Bronchial epithelial cell (primary cell): ENCODE results near the gene CELSR1. TPM values are rescaled to one million over a fixed set of nuclear protein-coding genes. Genes with fewer than 3 reads are reported as not detected.

Source experiments
- DNase-seq: peaks from one replicate; pipeline ENCODE4 v3.0.0-alpha.2; 2010; ENCODE audit warnings: low read depth
- FAIRE-seq: peaks from 2 replicates; lab custom pipeline; 2011; peaks lifted over from hg19 to GRCh38; lab: Jason Lieb, UNC
- H3K27me3 ChIP-seq: 2 replicates; pipeline ENCODE4 v1.5.1; 2011; ENCODE audit warnings: low read length; ENCODE audit not compliant: control insufficient read depth, insufficient read depth
- H3K36me3 ChIP-seq: 2 replicates; pipeline ENCODE4 v1.5.1; 2011; ENCODE audit warnings: low read length; ENCODE audit not compliant: control insufficient read depth, insufficient read depth
- H3K4me3 ChIP-seq: 2 replicates; pipeline ENCODE4 v1.5.1; 2011; ENCODE audit warnings: mild to moderate bottlenecking, low read depth, low read length, control low read depth
- CTCF ChIP-seq: IDR thresholded peaks from 2 replicates; pipeline ENCODE4 v1.5.1; 2011; ENCODE audit warnings: mild to moderate bottlenecking, moderate library complexity, low read length, control low read depth, inconsistent platforms; ENCODE audit not compliant: insufficient read depth, severe bottlenecking
- total RNA-seq: library from RNA; depleted of rRNA; stranded (reverse); fragments of >200 nt; gene quantifications from 2 replicates; pipeline ENCODE4 v1.2.1, GENCODE V29; 2014

The CELSR1 gene
- total RNA-seq, 1 donor from 2014 or later: 39.0 TPM

DNA sequence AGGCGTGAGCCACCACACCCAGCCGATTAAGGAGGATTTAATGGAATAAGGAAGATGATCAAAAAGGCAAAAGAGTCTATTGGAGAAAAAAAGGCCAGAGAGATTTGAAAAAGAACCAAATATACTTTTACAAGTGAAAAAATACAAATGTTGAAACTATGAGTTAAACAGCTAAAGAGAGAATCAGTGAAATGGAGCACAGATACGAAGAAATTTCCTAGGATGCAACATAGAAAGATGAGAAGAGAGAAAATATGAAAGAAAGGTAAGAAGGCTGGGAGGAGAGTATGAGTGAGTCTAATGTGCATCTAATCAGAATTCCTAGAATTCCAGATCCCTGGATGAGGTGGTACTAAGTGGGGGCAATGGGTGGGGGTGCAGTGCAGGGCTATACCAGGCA lies 19.4 kb upstream of the CELSR1 start:
- Histone ChIP-seq H3K27me3 (no peaks in the 10 kb centered on the region), H3K36me3 (no peaks in the 10 kb centered on the region), H3K4me3 (no peak overlapping the region)
- FAIRE-seq (no peak), DNase-seq (no peak)
- no peak for TF ChIP-seq CTCF

GRCh38 chr22:46553189-46553588 lies 15.8 kb upstream of the CELSR1 start:
- FAIRE-seq: no peak

DNA sequence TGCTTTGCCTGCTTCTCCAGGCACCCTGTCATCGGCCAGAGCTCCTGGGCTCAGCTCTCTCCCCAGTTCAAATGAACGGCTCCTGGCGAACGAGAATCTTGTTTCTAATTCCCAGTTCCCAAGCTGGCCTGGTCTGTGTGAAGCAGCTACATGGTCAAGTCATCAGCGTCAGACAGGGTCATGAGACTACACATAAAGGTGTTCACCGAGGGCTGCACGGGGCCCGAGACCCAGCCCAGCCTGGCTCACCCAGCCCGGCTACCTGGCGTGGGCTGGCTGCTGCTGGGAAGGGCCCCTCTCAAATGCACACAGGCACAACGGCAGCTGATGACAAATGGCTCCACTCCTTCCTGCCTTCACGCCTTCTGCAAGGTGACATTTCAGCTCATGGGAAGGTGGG lies 14.6 kb upstream of the CELSR1 start:
- H3K36me3 ChIP-seq: no peaks in the 10 kb centered on the region
- H3K27me3 ChIP-seq: no peaks in the 10 kb centered on the region
- DNase-seq: no peak
- no peak for TF ChIP-seq CTCF
- FAIRE-seq: no peak
- H3K4me3 ChIP-seq: no peak overlapping the region

More at GRCh38 chr22:46553189-46553588, 15.8 kb upstream of the CELSR1 start:
- Histone ChIP-seq H3K4me3 (no peak overlapping the region), H3K36me3 (no peaks in the 10 kb centered on the region), H3K27me3 (no peaks in the 10 kb centered on the region)
- DNase-seq: no peak
- no peak for TF ChIP-seq CTCF

DNA sequence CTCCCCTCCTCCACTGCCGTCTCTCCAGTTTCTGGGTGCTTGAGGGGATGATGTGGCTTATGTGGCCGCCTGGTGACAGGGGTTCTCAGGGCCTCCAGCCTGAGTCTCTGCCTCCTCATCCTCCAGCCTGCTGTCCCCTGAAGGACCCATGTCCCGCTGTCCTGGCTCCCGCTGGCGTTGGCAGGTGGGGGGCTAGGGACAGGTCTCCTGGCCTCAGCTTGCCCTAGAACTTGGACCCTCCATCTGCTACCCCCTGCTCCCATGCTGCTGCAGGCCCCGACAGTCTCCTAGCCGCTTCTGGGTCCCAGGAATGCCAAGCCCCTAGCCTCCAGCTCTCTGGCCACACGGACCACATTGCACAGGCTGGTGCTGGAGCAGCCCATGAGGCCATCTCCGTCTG lies 13.9 kb upstream of the CELSR1 start:
- Histone ChIP-seq H3K4me3 (no peak overlapping the region), H3K27me3 (no peaks in the 10 kb centered on the region), H3K36me3 (no peaks in the 10 kb centered on the region)
- FAIRE-seq: no peak
- no peak for DNase-seq
- no peak for TF ChIP-seq CTCF

- no peak for DNase-seq
Observed at GRCh38 chr22:46549971-46550641, 12.7 kb upstream of the CELSR1 start.

More at GRCh38 chr22:46549971-46550641, 12.7 kb upstream of the CELSR1 start:
- H3K27me3 ChIP-seq: no peaks in the 10 kb centered on the region
- FAIRE-seq: no peak
- no peaks in the 10 kb centered on the region for H3K36me3 ChIP-seq
- no peak for TF ChIP-seq CTCF
- H3K4me3 ChIP-seq: no peak overlapping the region
